Endothelial cell of umbilical vein (primary cell): ENCODE measurements around the gene TMC3. TPM values are rescaled to one million over a fixed set of nuclear protein-coding genes. Genes with fewer than 3 reads are reported as not detected.

Experiments used
- BruUV-seq: library from RNA; stranded (reverse); fragments of 400-500 nt; replicated peaks from 2 replicates; lab custom pipeline; 2021; lab: Mats Ljungman, UMichigan
- CTCF ChIA-PET: fragments of 300-600, 350-600 bp; sonication (Branson Sonifier 250); formaldehyde crosslinking; loops from one replicate; lab custom pipeline; 2021; ENCODE audit warnings: antibody characterized with exemption, inconsistent platforms; lab: Charles Lee
- POLR2A ChIA-PET: fragments of 300-600, 350-600 bp; sonication (Branson Sonifier 250); formaldehyde crosslinking; loops from one replicate; lab custom pipeline; 2021; ENCODE audit warnings: antibody characterized with exemption, inconsistent platforms; lab: Charles Lee
- DNase-seq: peaks from one replicate; pipeline ENCODE4 v3.0.0-alpha.2; 2011; ENCODE audit warnings: low read depth, low spot score
- FAIRE-seq: peaks from 2 replicates; lab custom pipeline; 2011; peaks lifted over from hg19 to GRCh38; lab: Jason Lieb, UNC
- H2AFZ ChIP-seq: 2 replicates; pipeline ENCODE4 v1.6.0; 2012; ENCODE audit warnings: low read depth, low read length, control low read depth, inconsistent platforms
- H3K27ac ChIP-seq: 2 replicates; pipeline ENCODE4 v1.5.1; 2011; ENCODE audit warnings: low read depth, mild to moderate bottlenecking, control low read depth, low read length, moderate library complexity; ENCODE audit not compliant: insufficient read depth
- H3K27me3 ChIP-seq, 2 experiments: 2 replicates each; pipeline versions ENCODE4 v1.6.0 to v1.6.1; 2011; ENCODE audit warnings: low read length in 2 of 2, mixed read lengths in 1 of 2; ENCODE audit not compliant: control insufficient read depth in 2 of 2, insufficient read depth in 2 of 2
- H3K36me3 ChIP-seq, 2 experiments: 2 replicates in 1 of 2; 3 replicates in 1 of 2; pipeline ENCODE4 v1.5.1; 2011; ENCODE audit warnings: low read length in 2 of 2, mild to moderate bottlenecking in 1 of 2, moderate library complexity in 1 of 2; ENCODE audit not compliant: control insufficient read depth in 2 of 2, insufficient read depth in 2 of 2; ENCODE audit errors: extremely low read depth in 1 of 2
- H3K4me1 ChIP-seq: 3 replicates; pipeline ENCODE4 v1.5.1; 2011; ENCODE audit warnings: mild to moderate bottlenecking, low read length; ENCODE audit not compliant: control insufficient read depth, insufficient read depth; ENCODE audit errors: extremely low read depth
- H3K4me2 ChIP-seq: 2 replicates; pipeline ENCODE4 v1.6.1; 2011; ENCODE audit warnings: low read length, control low read depth, mixed read lengths; ENCODE audit not compliant: insufficient read depth
- H3K4me3 ChIP-seq, 3 experiments: fragments of 200-600 bp in 1 of 3; sonication (generic), shearing (Covaris generic) in 1 of 3; replicated peaks in 1 of 3; 2 replicates each; pipeline ENCODE4 v1.5.1; 2011 to 2016; ENCODE audit warnings: control low read depth in 3 of 3, low read length in 3 of 3, mild to moderate bottlenecking in 2 of 3, inconsistent platforms in 1 of 3, low read depth in 1 of 3, moderate library complexity in 1 of 3; ENCODE audit not compliant: insufficient read depth in 1 of 3
- H3K79me2 ChIP-seq: 2 replicates; pipeline ENCODE4 v1.6.0; 2012; ENCODE audit warnings: low read length, inconsistent platforms; ENCODE audit not compliant: control insufficient read depth, insufficient read depth
- H3K9ac ChIP-seq: replicated peaks from 2 replicates; pipeline ENCODE3; 2011; ENCODE audit warnings: low read length, control low read depth; ENCODE audit not compliant: insufficient read depth; ENCODE audit errors: extremely low read depth
- H3K9me1 ChIP-seq: replicated peaks from 3 replicates; pipeline ENCODE4 v1.6.0; 2011; ENCODE audit warnings: mild to moderate bottlenecking, low read length; ENCODE audit not compliant: control insufficient read depth, insufficient read depth; ENCODE audit errors: extremely low read depth
- H3K9me3 ChIP-seq: replicated peaks from 2 replicates; pipeline ENCODE4 v1.5.1; 2012; ENCODE audit warnings: low read length, inconsistent platforms; ENCODE audit not compliant: control insufficient read depth, insufficient read depth
- H4K20me1 ChIP-seq: replicated peaks from 2 replicates; pipeline ENCODE3; 2011; ENCODE audit warnings: mild to moderate bottlenecking, low read length; ENCODE audit not compliant: control insufficient read depth, insufficient read depth; ENCODE audit errors: extremely low read depth
- CTCF ChIP-seq, 2 donors: IDR thresholded peaks; 1 replicate in 1 of 2; 2 replicates in 1 of 2; pipeline ENCODE4 v1.5.1; 2011; ENCODE audit warnings: low read length in 2 of 2, mild to moderate bottlenecking in 2 of 2, moderate library complexity in 2 of 2, control low read depth in 1 of 2, inconsistent platforms in 1 of 2, low read depth in 1 of 2; ENCODE audit not compliant: insufficient read depth in 1 of 2; ENCODE audit errors: extremely low read depth in 1 of 2
- EZH2 ChIP-seq: IDR thresholded peaks from 2 replicates; pipeline ENCODE4 v1.6.1; 2012; ENCODE audit warnings: borderline replicate concordance, low read depth, mild to moderate bottlenecking, moderate library complexity, low read length, inconsistent platforms; ENCODE audit not compliant: severe bottlenecking
- FOS ChIP-seq: IDR thresholded peaks from 2 replicates; pipeline ENCODE4 v1.6.1; 2011; ENCODE audit warnings: mild to moderate bottlenecking, low read length, moderate library complexity, borderline replicate concordance; ENCODE audit not compliant: insufficient read depth
- GATA2 ChIP-seq: IDR thresholded peaks from 2 replicates; pipeline ENCODE4 v1.7.0; 2011; ENCODE audit warnings: low read depth, mild to moderate bottlenecking, moderate library complexity, mixed read lengths, low read length; ENCODE audit not compliant: insufficient read length, insufficient read depth
- JUN ChIP-seq: IDR thresholded peaks from 2 replicates; pipeline ENCODE4 v1.6.1; 2011; ENCODE audit warnings: borderline replicate concordance, low read depth; ENCODE audit not compliant: insufficient read length, insufficient read depth
- MAX ChIP-seq: IDR thresholded peaks from 2 replicates; pipeline ENCODE4 v1.6.1; 2011; ENCODE audit not compliant: insufficient read depth, insufficient read length
- MYC ChIP-seq: IDR thresholded peaks from one replicate; pipeline ENCODE4 v1.6.1; 2011; ENCODE audit warnings: mild to moderate bottlenecking, low read depth, low read length
- POLR2A ChIP-seq: IDR thresholded peaks from 2 replicates; pipeline ENCODE4 v1.6.1; 2012; ENCODE audit warnings: low read depth, mild to moderate bottlenecking, control low read depth, low read length
- POLR2AphosphoS5 ChIP-seq: IDR thresholded peaks from 2 replicates; pipeline ENCODE4 v1.6.1; 2012; ENCODE audit warnings: low read depth, mild to moderate bottlenecking, control low read depth, low read length, moderate library complexity; ENCODE audit not compliant: insufficient read depth
- dilution Hi-C: fragments of 300-500 bp; cut with MboI; formaldehyde crosslinking; loops from one replicate; pipeline ENCODE4 v1.15.0; 2019; ENCODE audit warnings: low sequenced_read_pairs; ENCODE audit not compliant: extremely low pct_ligation_motif_present
- intact Hi-C: fragments of 100-400 bp; cut with micrococcal nuclease; formaldehyde crosslinking; loops from one replicate; pipeline ENCODE4 v1.10.0; 2022
- polyA plus RNA-seq, 4 experiments: library from polyadenylated mRNA; depleted of rRNA in 3 of 4; stranded (reverse) in 3 of 4; unstranded in 1 of 4; fragments of >200 nt; gene quantifications; 2 replicates each; pipeline versions ENCODE4 v1.2.1 to v1.2.3, GENCODE V29; 2011 to 2012; ENCODE audit warnings: missing spikeins in 1 of 4
- total RNA-seq: library from RNA; stranded (reverse); gene quantifications from 2 replicates; pipeline ENCODE4 v1.2.3, GENCODE V29; 2021

Gene TMC3
- total and polyA plus RNA-seq, 2 donors (not counting 3 experiments of a cell fraction or from before 2014, with no cell fraction given): not detected

- no peak overlapping the region for H3K4me3 ChIP-seq
- H3K9me3 ChIP-seq: no peaks in the 10 kb centered on the region
- H3K4me2 ChIP-seq: no peak overlapping the region
- dilution Hi-C loops: no loop called here
- ChIA-PET POLR2A (no interaction called here), CTCF (interaction anchor here (0.7 to 3.2 kb wide), 3 partner anchors 17 to 27 kb away, joined by 3 to 28 read pairs (median 4); no protein-coding TSS in a partner anchor)
- FAIRE-seq (no peak), DNase-seq (no peak)
- H3K9me1 ChIP-seq: no peaks in the 10 kb centered on the region
- H4K20me1 ChIP-seq: no peaks in the 10 kb centered on the region
- H3K79me2 ChIP-seq: no peaks in the 10 kb centered on the region
- no peak overlapping the region for H3K27ac ChIP-seq
- no peaks in the 10 kb centered on the region for H3K36me3 ChIP-seq
- peaks cover 8% of the 10 kb centered on the region for H3K4me1 ChIP-seq
- BruUV-seq: no TSS peak
- intact Hi-C loops: no loop called here
- H3K9ac ChIP-seq: no peak overlapping the region
- peaks cover 0 to 5% of the 10 kb centered on the region in 2 experiments for H3K27me3 ChIP-seq
- no peak overlapping the region for H2AFZ ChIP-seq
- TF ChIP-seq FOS (no peak), JUN (no peak), MYC (no peak), POLR2AphosphoS5 (no peak), GATA2 (no peak), EZH2 (no peak)
Observed at GRCh38 chr15:81292523-81293001, 81.5 kb downstream of the TMC3 start.

GRCh38 chr15:81291916-81292522 lies 82.0 kb downstream of the TMC3 start:
- ChIA-PET POLR2A (no interaction called here), CTCF (interaction anchor here (0.7 to 3.2 kb wide), 2 partner anchors 17 to 26 kb away, joined by 3 to 28 read pairs; no protein-coding TSS in a partner anchor)
- Histone ChIP-seq H3K27me3 (peaks cover 0 to 5% of the 10 kb centered on the region in 2 experiments), H3K36me3 (no peaks in the 10 kb centered on the region), H3K9me1 (no peaks in the 10 kb centered on the region), H2AFZ (no peak overlapping the region), H4K20me1 (no peaks in the 10 kb centered on the region), H3K9me3 (no peaks in the 10 kb centered on the region), H3K4me1 (peaks cover 8% of the 10 kb centered on the region), H3K4me3 (no peak overlapping the region), H3K79me2 (no peaks in the 10 kb centered on the region), H3K27ac (no peak overlapping the region), H3K9ac (no peak overlapping the region), H3K4me2 (no peak overlapping the region)
- no TSS peak for BruUV-seq
- TF ChIP-seq MAX (no peak), MYC (no peak), JUN (no peak), FOS (no peak), POLR2A (no peak), GATA2 (no peak), CTCF (IDR thresholded peaks at IDR 0.05; ENCODE audit: extremely low read depth in 1 of 2, insufficient read depth in 1 of 2, low read depth in 1 of 2, low read length in 2 of 2) (no peak), EZH2 (no peak), POLR2AphosphoS5 (no peak)
- dilution Hi-C loops (no loop called here), intact Hi-C loops (no loop called here)
- no peak for FAIRE-seq
- DNase-seq: no peak
